ENCODE data around the gene PLA2G1B.

DNA sequence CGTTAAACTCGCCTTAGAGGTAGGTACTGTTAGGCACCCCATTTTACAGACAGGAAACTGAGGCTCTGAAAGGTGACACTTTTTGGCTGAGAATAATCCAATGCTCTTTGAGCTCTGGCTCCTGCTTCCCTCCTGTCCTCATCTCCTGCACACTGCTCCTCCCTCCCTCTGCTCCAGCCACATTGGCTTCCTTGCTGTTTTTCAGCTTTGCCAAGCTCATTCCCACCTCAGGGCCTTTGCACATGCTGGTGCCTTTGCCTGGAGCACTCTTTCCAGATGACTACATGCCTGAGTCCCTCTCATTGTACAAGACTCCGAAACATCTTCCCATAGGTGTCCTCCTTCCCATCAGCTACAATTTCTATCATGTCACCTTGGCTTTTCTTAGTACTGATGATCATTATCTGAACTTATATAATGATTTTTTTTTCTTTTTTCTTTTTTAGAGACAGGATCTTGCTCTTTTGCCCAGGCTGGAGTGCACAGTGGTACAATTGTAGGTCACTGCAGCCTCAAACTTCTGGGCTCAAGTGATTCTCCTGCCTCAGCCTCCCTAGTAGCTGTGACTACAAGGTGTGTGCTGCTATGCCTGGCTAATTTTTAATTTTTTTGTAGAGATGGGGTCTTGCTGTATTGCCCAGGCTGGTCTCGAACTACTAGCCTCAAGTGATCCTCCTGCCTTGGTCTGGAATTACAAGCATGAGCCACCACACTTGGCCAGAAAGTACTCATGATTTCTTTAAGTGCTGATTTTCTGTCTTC, 26.2 kb upstream of the PLA2G1B start:
- TF ChIP-seq, protein P1, sequence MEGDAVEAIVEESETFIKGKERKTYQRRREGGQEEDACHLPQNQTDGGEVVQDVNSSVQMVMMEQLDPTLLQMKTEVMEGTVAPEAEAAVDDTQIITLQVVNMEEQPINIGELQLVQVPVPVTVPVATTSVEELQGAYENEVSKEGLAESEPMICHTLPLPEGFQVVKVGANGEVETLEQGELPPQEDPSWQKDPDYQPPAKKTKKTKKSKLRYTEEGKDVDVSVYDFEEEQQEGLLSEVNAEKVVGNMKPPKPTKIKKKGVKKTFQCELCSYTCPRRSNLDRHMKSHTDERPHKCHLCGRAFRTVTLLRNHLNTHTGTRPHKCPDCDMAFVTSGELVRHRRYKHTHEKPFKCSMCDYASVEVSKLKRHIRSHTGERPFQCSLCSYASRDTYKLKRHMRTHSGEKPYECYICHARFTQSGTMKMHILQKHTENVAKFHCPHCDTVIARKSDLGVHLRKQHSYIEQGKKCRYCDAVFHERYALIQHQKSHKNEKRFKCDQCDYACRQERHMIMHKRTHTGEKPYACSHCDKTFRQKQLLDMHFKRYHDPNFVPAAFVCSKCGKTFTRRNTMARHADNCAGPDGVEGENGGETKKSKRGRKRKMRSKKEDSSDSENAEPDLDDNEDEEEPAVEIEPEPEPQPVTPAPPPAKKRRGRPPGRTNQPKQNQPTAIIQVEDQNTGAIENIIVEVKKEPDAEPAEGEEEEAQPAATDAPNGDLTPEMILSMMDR (IDR thresholded peaks at IDR 0.05): no peak
- TF ChIP-seq POLR2A (IDR thresholded peaks at IDR 0.05): no peak

Data from adrenal gland (tissue), 5 donors.